Astrocyte (in vitro differentiated cells and primary cell): ENCODE measurements around the gene HSD11B1.

Source experiments
- CTCF ChIP-seq: IDR thresholded peaks from 2 replicates; pipeline ENCODE4 v1.5.1; 2011; ENCODE audit warnings: low read depth, mild to moderate bottlenecking, inconsistent platforms, low read length, moderate library complexity; ENCODE audit not compliant: insufficient read depth
- EZH2 ChIP-seq: IDR thresholded peaks from 2 replicates; pipeline ENCODE4 v1.6.1; 2012; ENCODE audit warnings: mild to moderate bottlenecking, low read length, inconsistent platforms; ENCODE audit not compliant: insufficient read depth

- TF ChIP-seq CTCF (no peak), EZH2 (no peak)
Observed at GRCh38 chr1:209721323-209721722, 16.7 kb downstream of the HSD11B1 start.
